ENCODE measurements around the gene ST3GAL2. TPM values are rescaled to one million over a fixed set of nuclear protein-coding genes. Genes with fewer than 3 reads are reported as not detected.

Gene ST3GAL2
- total RNA-seq, 1 donor from 2014 or later: 23.3 TPM

GRCh38 chr16:70472786-70473433 is 34.0 kb upstream of the ST3GAL2 start:
- TF ChIP-seq, protein P1, sequence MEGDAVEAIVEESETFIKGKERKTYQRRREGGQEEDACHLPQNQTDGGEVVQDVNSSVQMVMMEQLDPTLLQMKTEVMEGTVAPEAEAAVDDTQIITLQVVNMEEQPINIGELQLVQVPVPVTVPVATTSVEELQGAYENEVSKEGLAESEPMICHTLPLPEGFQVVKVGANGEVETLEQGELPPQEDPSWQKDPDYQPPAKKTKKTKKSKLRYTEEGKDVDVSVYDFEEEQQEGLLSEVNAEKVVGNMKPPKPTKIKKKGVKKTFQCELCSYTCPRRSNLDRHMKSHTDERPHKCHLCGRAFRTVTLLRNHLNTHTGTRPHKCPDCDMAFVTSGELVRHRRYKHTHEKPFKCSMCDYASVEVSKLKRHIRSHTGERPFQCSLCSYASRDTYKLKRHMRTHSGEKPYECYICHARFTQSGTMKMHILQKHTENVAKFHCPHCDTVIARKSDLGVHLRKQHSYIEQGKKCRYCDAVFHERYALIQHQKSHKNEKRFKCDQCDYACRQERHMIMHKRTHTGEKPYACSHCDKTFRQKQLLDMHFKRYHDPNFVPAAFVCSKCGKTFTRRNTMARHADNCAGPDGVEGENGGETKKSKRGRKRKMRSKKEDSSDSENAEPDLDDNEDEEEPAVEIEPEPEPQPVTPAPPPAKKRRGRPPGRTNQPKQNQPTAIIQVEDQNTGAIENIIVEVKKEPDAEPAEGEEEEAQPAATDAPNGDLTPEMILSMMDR (conservative IDR thresholded peaks at IDR 0.05; ENCODE audit: low read depth, low read length): no peak
- no peak overlapping the region for H3K4me3 ChIP-seq (ENCODE audit: low read depth, low read length)
- no peak for DNase-seq (ENCODE audit: low read depth)

DNA sequence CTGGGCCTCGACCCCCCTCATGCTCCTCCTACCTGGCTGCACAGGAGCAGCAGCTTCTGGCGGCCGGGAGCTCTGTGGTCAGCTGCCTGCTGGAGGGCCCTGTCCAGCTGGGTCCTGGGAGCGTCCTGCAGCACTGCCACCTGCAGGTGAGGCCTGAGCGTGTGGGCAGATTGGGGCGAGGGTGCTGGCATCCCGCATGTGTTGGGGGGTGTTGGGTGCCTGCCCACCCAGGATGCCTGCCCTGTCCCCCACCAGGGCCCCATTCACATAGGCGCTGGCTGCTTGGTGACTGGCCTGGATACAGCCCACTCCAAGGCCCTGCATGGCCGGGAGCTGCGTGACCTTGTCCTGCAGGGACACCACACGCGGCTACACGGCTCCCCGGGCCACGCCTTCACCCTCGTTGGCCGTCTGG is 32.0 kb upstream of the ST3GAL2 start:
- TF ChIP-seq, protein P1 (conservative IDR thresholded peaks at IDR 0.05; ENCODE audit: low read depth, low read length): peak; percentile 52
- DNase-seq (ENCODE audit: low read depth): no peak
- no peak overlapping the region for H3K4me3 ChIP-seq (ENCODE audit: low read depth, low read length)

- H3K4me3 ChIP-seq (ENCODE audit: low read depth, low read length): no peak overlapping the region
- TF ChIP-seq, protein P1 (conservative IDR thresholded peaks at IDR 0.05; ENCODE audit: low read depth, low read length): no peak
- DNase-seq (ENCODE audit: low read depth): no peak
These were observed 31.4 kb upstream of the ST3GAL2 start for GRCh38 chr16:70470141-70470926.

DNA sequence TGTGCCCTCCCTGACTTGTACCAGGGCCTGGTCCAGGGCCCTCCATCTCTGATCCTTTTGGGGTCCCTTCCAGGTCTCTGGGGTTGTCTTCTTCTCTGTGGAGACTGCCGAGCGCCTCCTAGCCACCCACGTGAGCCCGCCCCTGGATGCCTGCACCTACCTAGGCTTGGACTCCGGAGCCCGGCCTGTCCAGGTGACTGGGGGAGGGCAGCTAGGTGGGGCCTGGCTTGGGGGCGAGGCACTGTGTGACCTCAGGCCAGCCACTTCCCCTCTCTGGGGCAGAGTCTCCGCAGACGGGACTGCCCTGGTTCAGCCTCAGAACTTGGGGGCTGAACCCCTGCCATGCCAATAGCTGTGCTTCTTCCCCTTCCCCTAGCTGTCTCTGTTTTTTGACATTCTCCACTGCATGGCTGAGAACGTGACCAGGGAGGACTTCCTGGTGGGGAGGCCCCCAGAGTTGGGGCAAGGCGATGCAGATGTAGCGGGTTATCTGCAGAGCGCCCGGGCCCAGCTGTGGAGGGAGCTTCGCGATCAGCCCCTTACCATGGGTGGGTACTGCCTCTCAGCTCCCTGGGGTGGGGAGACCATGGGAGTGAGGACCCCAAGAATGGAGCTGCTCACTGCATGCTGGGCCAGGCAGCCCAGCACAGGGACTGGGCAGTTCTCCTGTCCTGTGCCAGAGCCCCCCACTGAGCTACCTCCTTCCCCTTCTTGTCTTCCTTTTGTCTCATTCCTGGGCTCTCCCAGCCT is 30.1 kb upstream of the ST3GAL2 start:
- H3K4me3 ChIP-seq (ENCODE audit: low read depth, low read length): no peak overlapping the region
- DNase-seq (ENCODE audit: low read depth): no peak
- TF ChIP-seq, protein P1 (conservative IDR thresholded peaks at IDR 0.05; ENCODE audit: low read depth, low read length): no peak

GRCh38 chr16:70467608-70468007 is 28.7 kb upstream of the ST3GAL2 start:
- no peak for DNase-seq (ENCODE audit: low read depth)
- TF ChIP-seq, protein P1 (conservative IDR thresholded peaks at IDR 0.05; ENCODE audit: low read depth, low read length): no peak
- H3K4me3 ChIP-seq (ENCODE audit: low read depth, low read length): no peak overlapping the region

- TF ChIP-seq, protein P1 (conservative IDR thresholded peaks at IDR 0.05; ENCODE audit: low read depth, low read length): peak; percentile 7
- H3K4me3 ChIP-seq (ENCODE audit: low read depth, low read length): no peak overlapping the region
These were observed 28.2 kb upstream of the ST3GAL2 start for GRCh38 chr16:70467113-70467512.

More at GRCh38 chr16:70467113-70467512, 28.2 kb upstream of the ST3GAL2 start:
- DNase-seq (ENCODE audit: low read depth): no peak
